HEK293T (cell line): ENCODE data around the gene ST8SIA2.

Experiments used
- CTBP1 ChIP-seq: fragments of 450-650 bp; IDR thresholded peaks from 2 replicates; pipeline ENCODE4 v1.6.1; 2016; ENCODE audit warnings: borderline replicate concordance
- FOXA1 ChIP-seq: fragments of 450-650 bp; IDR thresholded peaks from 2 replicates; pipeline ENCODE4 v1.6.1; 2016; ENCODE audit warnings: mild to moderate bottlenecking
- FOXM1 ChIP-seq: fragments of 450-650 bp; IDR thresholded peaks from 2 replicates; pipeline ENCODE4 v1.6.1; 2017; ENCODE audit warnings: mild to moderate bottlenecking, borderline replicate concordance
- HDGF ChIP-seq: fragments of 450-650 bp; IDR thresholded peaks from 2 replicates; pipeline ENCODE4 v1.6.1; 2017; ENCODE audit warnings: antibody characterized with exemption, borderline replicate concordance
- ZNF384 ChIP-seq: fragments of 450-650 bp; IDR thresholded peaks from 2 replicates; pipeline ENCODE4 v1.6.1; 2016

DNA sequence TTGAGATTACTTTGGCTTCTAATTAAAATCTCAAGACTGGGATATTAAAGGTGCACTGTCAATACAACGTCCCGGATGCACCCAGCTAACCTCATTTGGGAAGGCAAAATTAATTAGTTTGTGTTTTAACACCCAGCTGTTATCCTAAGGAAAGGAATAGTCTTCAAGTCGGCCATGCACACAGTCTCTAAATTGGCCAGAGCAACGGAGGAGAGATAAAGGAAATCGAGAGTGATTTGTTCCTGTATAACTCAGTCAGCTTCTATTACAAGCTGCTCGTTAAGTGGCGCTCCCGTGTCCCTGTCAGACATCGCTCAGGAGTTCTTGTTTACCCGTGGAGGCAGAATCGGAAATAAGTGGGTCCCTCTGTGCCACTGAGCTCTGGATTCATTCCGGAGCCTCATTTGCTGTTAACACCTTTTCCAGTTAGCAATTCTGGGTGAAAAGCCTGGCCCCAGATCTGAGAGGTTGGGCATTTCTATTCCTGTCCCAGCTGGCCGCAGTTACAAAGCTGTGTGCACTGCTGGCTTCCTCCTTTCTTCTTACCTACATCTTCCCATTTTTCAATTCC is 63.9 kb downstream of the ST8SIA2 start:
- TF ChIP-seq FOXA1 = no peak
- TF ChIP-seq FOXM1 = no peak
- TF ChIP-seq CTBP1 = no peak
- no peak for TF ChIP-seq HDGF
- TF ChIP-seq ZNF384 = no peak
